ENCODE data around the gene ENPP4. TPM values are rescaled to one million over a fixed set of nuclear protein-coding genes. Genes with fewer than 3 reads are reported as not detected.
"Not testable (repeated sequence)": the region's sequence is repeated elsewhere in the genome, so short reads cannot be mapped to it uniquely, and the experiment has no call there.

Gene ENPP4
- total RNA-seq, 1 donor from 2014 or later: 4.4 TPM

- Histone ChIP-seq H3K27ac (no peak overlapping the region), H3K36me3 (no peaks in the 10 kb centered on the region), H3K4me3 (no peak overlapping the region), H3K4me1 (no peaks in the 10 kb centered on the region), H3K27me3 (no peaks in the 10 kb centered on the region), H3K9me3 (no peaks in the 10 kb centered on the region)
- no peak for DNase-seq (ENCODE audit: extremely low spot score in 2 of 2)
- TF ChIP-seq CTCF (IDR thresholded peaks at IDR 0.05): no peak
- intact Hi-C loops (cut with DNase I): no loop called here
Observed at GRCh38 chr6:46116289-46116688, 13.5 kb upstream of the ENPP4 start.

GRCh38 chr6:46118157-46118556, 11.6 kb upstream of the ENPP4 start:
- no peaks in the 10 kb centered on the region for H3K9me3 ChIP-seq
- H3K4me1 ChIP-seq: no peaks in the 10 kb centered on the region
- H3K27me3 ChIP-seq: no peaks in the 10 kb centered on the region
- no peak overlapping the region for H3K27ac ChIP-seq
- no peak overlapping the region for H3K4me3 ChIP-seq
- TF ChIP-seq POLR2A (IDR thresholded peaks at IDR 0.05) (no peak), POLR2AphosphoS5 (IDR thresholded peaks at IDR 0.05; ENCODE audit: insufficient read depth in 1 of 2, low read depth in 1 of 2) (no peak), CTCF (IDR thresholded peaks at IDR 0.05) (no peak)
- no peaks in the 10 kb centered on the region for H3K36me3 ChIP-seq
- DNase-seq (ENCODE audit: extremely low spot score in 2 of 2): no peak
- intact Hi-C loops (cut with DNase I): no loop called here

GRCh38 chr6:46118836-46119235, 11.0 kb upstream of the ENPP4 start:
- no peaks in the 10 kb centered on the region for H3K9me3 ChIP-seq
- DNase-seq (ENCODE audit: extremely low spot score in 2 of 2): no peak
- H3K36me3 ChIP-seq: no peaks in the 10 kb centered on the region
- no peak overlapping the region for H3K27ac ChIP-seq
- no peak overlapping the region for H3K4me3 ChIP-seq
- no peaks in the 10 kb centered on the region for H3K27me3 ChIP-seq
- H3K4me1 ChIP-seq: no peaks in the 10 kb centered on the region
- intact Hi-C loops (cut with DNase I): no loop called here
- TF ChIP-seq POLR2AphosphoS5 (IDR thresholded peaks at IDR 0.05; ENCODE audit: insufficient read depth in 1 of 2, low read depth in 1 of 2): no peak
- no peak for TF ChIP-seq CTCF (IDR thresholded peaks at IDR 0.05)
- TF ChIP-seq POLR2A (IDR thresholded peaks at IDR 0.05): no peak

GRCh38 chr6:46119679-46120078, 10.1 kb upstream of the ENPP4 start:
- H3K4me1 ChIP-seq; H3K27ac ChIP-seq; H3K4me3 ChIP-seq; intact Hi-C loops (cut with DNase I); H3K27me3 ChIP-seq; H3K36me3 ChIP-seq; DNase-seq (ENCODE audit: extremely low spot score in 2 of 2); H3K9me3 ChIP-seq: not testable (repeated sequence)

- H3K27me3 ChIP-seq: no peaks in the 10 kb centered on the region
- H3K27ac ChIP-seq: no peak overlapping the region
- H3K36me3 ChIP-seq: no peaks in the 10 kb centered on the region
- intact Hi-C loops (cut with DNase I): no loop called here
- H3K9me3 ChIP-seq: no peaks in the 10 kb centered on the region
- no peak for TF ChIP-seq CTCF (IDR thresholded peaks at IDR 0.05)
- TF ChIP-seq POLR2AphosphoS5 (IDR thresholded peaks at IDR 0.05; ENCODE audit: insufficient read depth in 1 of 2, low read depth in 1 of 2): no peak
- no peak for TF ChIP-seq POLR2A (IDR thresholded peaks at IDR 0.05)
- no peak overlapping the region for H3K4me3 ChIP-seq
- H3K4me1 ChIP-seq: peaks cover 10% of the 10 kb centered on the region
- no peak for DNase-seq (ENCODE audit: extremely low spot score in 2 of 2)
Observed at GRCh38 chr6:46128476-46128875, 1.3 kb upstream of the ENPP4 start.

GRCh38 chr6:46129291-46129628, 529 bp upstream of the ENPP4 start:
- no peaks in the 10 kb centered on the region for H3K9me3 ChIP-seq
- H3K27ac ChIP-seq: no peak overlapping the region
- TF ChIP-seq CTCF (IDR thresholded peaks at IDR 0.05) (no peak), POLR2A (IDR thresholded peaks at IDR 0.05) (no peak), POLR2AphosphoS5 (IDR thresholded peaks at IDR 0.05; ENCODE audit: insufficient read depth in 1 of 2, low read depth in 1 of 2) (no peak)
- H3K4me3 ChIP-seq: peak overlapping the region; percentile 51 to 72
- no peak for DNase-seq (ENCODE audit: extremely low spot score in 2 of 2)
- no peaks in the 10 kb centered on the region for H3K27me3 ChIP-seq
- intact Hi-C loops (cut with DNase I): no loop called here
- peaks cover 10% of the 10 kb centered on the region for H3K4me1 ChIP-seq
- no peaks in the 10 kb centered on the region for H3K36me3 ChIP-seq
